Breast epithelium (tissue), 4 donors: ENCODE measurements around the gene CDK19. TPM values are rescaled to one million over a fixed set of nuclear protein-coding genes. Genes with fewer than 3 reads are reported as not detected.
"Not testable (repeated sequence)": the region's sequence is repeated elsewhere in the genome, so short reads cannot be mapped to it uniquely, and the experiment has no call there.

Source experiments
- DNase-seq, 2 donors: peaks; one replicate each; pipeline ENCODE4 v3.0.0-alpha.2; 2019; ENCODE audit warnings: low spot score in 2 of 2
- H3K27ac ChIP-seq, 2 donors: fragments of 200-600 bp; sonication (generic) in 1 of 2; one replicate each; pipeline ENCODE4 v1.5.1; 2016 to 2019; ENCODE audit warnings: mild to moderate bottlenecking in 1 of 2
- H3K27me3 ChIP-seq, 2 donors: fragments of 200-600 bp; sonication (generic) in 1 of 2; one replicate each; pipeline versions ENCODE4 v1.5.1 to v1.6.0; 2017 to 2019; ENCODE audit warnings: control low read depth in 1 of 2, mild to moderate bottlenecking in 1 of 2
- H3K36me3 ChIP-seq: fragments of 200-600 bp; one replicate; pipeline ENCODE4 v1.5.1; 2019
- H3K4me1 ChIP-seq, 2 donors: fragments of 200-600 bp; sonication (generic); one replicate each; pipeline ENCODE4 v1.5.1; 2016 to 2019; ENCODE audit warnings: control low read depth in 1 of 2
- H3K4me3 ChIP-seq, 3 donors: fragments of 200-600 bp; sonication (generic); 1 replicate in 2 of 3; 2 replicates in 1 of 3; pipeline ENCODE4 v1.5.1; 2016 to 2019; ENCODE audit warnings: mild to moderate bottlenecking in 3 of 3, moderate library complexity in 2 of 3
- H3K9me3 ChIP-seq, 2 donors: fragments of 200-600 bp; sonication (generic) in 1 of 2; one replicate each; pipeline ENCODE4 v1.5.1; 2016 to 2019; ENCODE audit warnings: control low read depth in 1 of 2
- CTCF ChIP-seq, 3 donors: fragments of 450-650 bp; IDR thresholded peaks; one replicate each; pipeline ENCODE4 v1.5.1; 2016 to 2017; ENCODE audit warnings: antibody characterized with exemption in 3 of 3, mild to moderate bottlenecking in 3 of 3, moderate library complexity in 3 of 3
- POLR2A ChIP-seq: fragments of 450-650 bp; IDR thresholded peaks from one replicate; pipeline ENCODE4 v1.6.1; 2016; ENCODE audit warnings: antibody characterized with exemption, mild to moderate bottlenecking, moderate library complexity
- POLR2AphosphoS5 ChIP-seq, 3 donors: sonication (generic); formaldehyde crosslinking; IDR thresholded peaks; one replicate each; pipeline ENCODE4 v1.6.1; 2017; ENCODE audit warnings: antibody characterized with exemption in 3 of 3
- intact Hi-C: fragments of 100-400 bp; cut with DNase I; formaldehyde crosslinking; loops from one replicate; pipeline ENCODE4 v1.15.1; 2023; ENCODE audit warnings: low total_unique reads
- total RNA-seq, 3 donors: library from RNA; depleted of rRNA; stranded (reverse); fragments of >200 nt; gene quantifications; one replicate each; pipeline ENCODE4 v1.1.0, GENCODE V29; 2016

The CDK19 gene
- total RNA-seq, 3 donors from 2014 or later = 14.1 to 17.9 (median 17.9) TPM

GRCh38 chr6:110731898-110732297, 83.4 kb downstream of the CDK19 start:
- TF ChIP-seq POLR2AphosphoS5 (IDR thresholded peaks at IDR 0.05) (no peak), POLR2A (no peak), CTCF (IDR thresholded peaks at IDR 0.05) (no peak)
- no peak for DNase-seq
- H3K27me3 ChIP-seq = no peaks in the 10 kb centered on the region
- intact Hi-C loops = no loop called here
- H3K36me3 ChIP-seq = no peaks in the 10 kb centered on the region
- no peak overlapping the region for H3K27ac ChIP-seq
- no peak overlapping the region for H3K4me3 ChIP-seq
- H3K9me3 ChIP-seq = no peaks in the 10 kb centered on the region
- H3K4me1 ChIP-seq = no peaks in the 10 kb centered on the region

GRCh38 chr6:110731196-110731595, 84.1 kb downstream of the CDK19 start:
- intact Hi-C loops = no loop called here
- no peak for TF ChIP-seq CTCF (IDR thresholded peaks at IDR 0.05)
- TF ChIP-seq POLR2A = no peak
- no peak for TF ChIP-seq POLR2AphosphoS5 (IDR thresholded peaks at IDR 0.05)
- H3K4me1 ChIP-seq = no peaks in the 10 kb centered on the region

GRCh38 chr6:110728501-110728900, 86.8 kb downstream of the CDK19 start:
- H3K9me3 ChIP-seq = no peaks in the 10 kb centered on the region
- H3K27me3 ChIP-seq = no peaks in the 10 kb centered on the region
- H3K4me3 ChIP-seq = no peak overlapping the region
- no peak overlapping the region for H3K27ac ChIP-seq
- no peak for DNase-seq
- H3K4me1 ChIP-seq = no peaks in the 10 kb centered on the region
- no peak for TF ChIP-seq CTCF (IDR thresholded peaks at IDR 0.05)
- TF ChIP-seq POLR2A = no peak
- TF ChIP-seq POLR2AphosphoS5 (IDR thresholded peaks at IDR 0.05) = no peak
- intact Hi-C loops = no loop called here
- no peaks in the 10 kb centered on the region for H3K36me3 ChIP-seq

More at GRCh38 chr6:110731196-110731595, 84.1 kb downstream of the CDK19 start:
- no peaks in the 10 kb centered on the region for H3K36me3 ChIP-seq
- H3K27ac ChIP-seq = no peak overlapping the region
- H3K4me3 ChIP-seq = no peak overlapping the region
- H3K9me3 ChIP-seq = no peaks in the 10 kb centered on the region
- DNase-seq = no peak
- no peaks in the 10 kb centered on the region for H3K27me3 ChIP-seq

GRCh38 chr6:110723017-110723416, 92.3 kb downstream of the CDK19 start:
- Histone ChIP-seq H3K9me3 (no peaks in the 10 kb centered on the region), H3K27me3 (no peaks in the 10 kb centered on the region), H3K4me1 (no peaks in the 10 kb centered on the region), H3K4me3 (no peak overlapping the region), H3K36me3 (no peaks in the 10 kb centered on the region), H3K27ac (no peak overlapping the region)
- TF ChIP-seq POLR2AphosphoS5 (IDR thresholded peaks at IDR 0.05) (no peak), POLR2A (no peak), CTCF (IDR thresholded peaks at IDR 0.05) (no peak)
- intact Hi-C loops = no loop called here
- DNase-seq = no peak

GRCh38 chr6:110720066-110720465, 95.2 kb downstream of the CDK19 start:
- intact Hi-C loops = no loop called here
- TF ChIP-seq CTCF (IDR thresholded peaks at IDR 0.05) = no peak
- TF ChIP-seq POLR2A = no peak
- no peak for TF ChIP-seq POLR2AphosphoS5 (IDR thresholded peaks at IDR 0.05)

GRCh38 chr6:110719601-110720000, 95.7 kb downstream of the CDK19 start:
- H3K27me3 ChIP-seq, H3K4me3 ChIP-seq, H3K4me1 ChIP-seq, intact Hi-C loops, H3K9me3 ChIP-seq, H3K27ac ChIP-seq, H3K36me3 ChIP-seq, DNase-seq: not testable (repeated sequence)

More at GRCh38 chr6:110720066-110720465, 95.2 kb downstream of the CDK19 start:
- DNase-seq = no peak
- no peaks in the 10 kb centered on the region for H3K9me3 ChIP-seq
- no peaks in the 10 kb centered on the region for H3K27me3 ChIP-seq
- H3K36me3 ChIP-seq = no peaks in the 10 kb centered on the region
- no peak overlapping the region for H3K27ac ChIP-seq
- H3K4me1 ChIP-seq = no peaks in the 10 kb centered on the region
- H3K4me3 ChIP-seq = no peak overlapping the region
